ENCODE data around the gene SMIM10. TPM values are rescaled to one million over a fixed set of nuclear protein-coding genes. Genes with fewer than 3 reads are reported as not detected.
"Not testable (repeated sequence)": the region's sequence is repeated elsewhere in the genome, so short reads cannot be mapped to it uniquely, and the experiment has no call there.

SMIM10 gene
- 45.2 TPM for polyA plus RNA-seq (2013, experiment 1 of 2)
- 44.2 TPM for polyA plus RNA-seq (2013, experiment 2 of 2)

GRCh38 chrX:134990801-134991481 is at the start of gene SMIM10:
Gene SMIM10, plus strand, starts transcription at chrX:134990991. Its CDS starts 105 bp downstream, at chrX:134991096.
- H3K9me3 ChIP-seq (ENCODE audit: control insufficient read depth, low read length): no peaks in the 10 kb centered on the region
- H2BK12ac ChIP-seq (ENCODE audit: low read length in 2 of 2): peak within 1 kb of the TSS in 1 of 2 experiments; percentile 71
- H3K36me3 ChIP-seq (ENCODE audit: control insufficient read depth in 1 of 2, insufficient read depth in 2 of 2, low read depth in 1 of 2, low read length in 2 of 2): no peaks in the 10 kb centered on the region
- H2BK5ac ChIP-seq (ENCODE audit: low read depth, low read length, poor library complexity, severe bottlenecking): no peak within 1 kb of the TSS
- H4K8ac ChIP-seq (ENCODE audit: low read length): peak within 1 kb of the TSS; percentile 45
- H2AK5ac ChIP-seq (ENCODE audit: low read length, severe bottlenecking): no peak within 1 kb of the TSS
- peak; percentile 83 for DNase-seq
- no peaks in the 10 kb centered on the region for H3K79me1 ChIP-seq (replicated peaks; ENCODE audit: low read length, poor library complexity, severe bottlenecking)
- peak within 1 kb of the TSS; percentile 81 for H3K9ac ChIP-seq (ENCODE audit: low read length)
- H3K27me3 ChIP-seq (ENCODE audit: control insufficient read depth in 1 of 2, insufficient read depth in 1 of 2, low read length in 2 of 2): peaks cover 0 to 5% of the 10 kb centered on the region in 2 experiments
- 5% methylated on average over 37 of the region's 45 CpGs for WGBS
- H2AFZ ChIP-seq (ENCODE audit: low read depth, low read length): no peak within 1 kb of the TSS
- H3K4me2 ChIP-seq (ENCODE audit: low read length, poor library complexity, severe bottlenecking): peak within 1 kb of the TSS; percentile 63
- no peaks in the 10 kb centered on the region for H3K4me1 ChIP-seq (ENCODE audit: control insufficient read depth, insufficient read depth, low read depth, low read length)
- H3K14ac ChIP-seq (ENCODE audit: low read length in 2 of 2): no peak within 1 kb of the TSS
- H3K27ac ChIP-seq (ENCODE audit: low read length, poor library complexity, severe bottlenecking): peak within 1 kb of the TSS; percentile 56
- peak within 1 kb of the TSS; percentile 99 for H2BK15ac ChIP-seq (ENCODE audit: low read depth, poor library complexity, severe bottlenecking)
- H3K4ac ChIP-seq (ENCODE audit: low read depth in 1 of 2, low read length in 2 of 2): peak within 1 kb of the TSS in 1 of 2 experiments; percentile 37
- H3K4me3 ChIP-seq (ENCODE audit: insufficient read depth in 1 of 2, low read depth in 1 of 2, low read length in 2 of 2): peak within 1 kb of the TSS; percentile 46 to 75
- peak within 1 kb of the TSS; percentile 54 to 64 for H3K18ac ChIP-seq (ENCODE audit: low read depth in 1 of 2, low read length in 2 of 2)
- no peak within 1 kb of the TSS for H4K91ac ChIP-seq (ENCODE audit: low read length)
- H2BK120ac ChIP-seq (ENCODE audit: low read depth, low read length): peak within 1 kb of the TSS; percentile 73
- no peak within 1 kb of the TSS for H3K23ac ChIP-seq (ENCODE audit: low read length in 2 of 2)

GRCh38 chrX:134946364-134946763 is 44.4 kb upstream of the SMIM10 start:
- H3K27ac ChIP-seq (ENCODE audit: low read length, poor library complexity, severe bottlenecking); H3K4ac ChIP-seq (ENCODE audit: low read depth in 1 of 2, low read length in 2 of 2); H2BK15ac ChIP-seq (ENCODE audit: low read depth, poor library complexity, severe bottlenecking); H3K4me2 ChIP-seq (ENCODE audit: low read length, poor library complexity, severe bottlenecking); H2BK5ac ChIP-seq (ENCODE audit: low read depth, low read length, poor library complexity, severe bottlenecking); DNase-seq; H2AFZ ChIP-seq (ENCODE audit: low read depth, low read length); H3K9me3 ChIP-seq (ENCODE audit: control insufficient read depth, low read length); H3K36me3 ChIP-seq (ENCODE audit: control insufficient read depth in 1 of 2, insufficient read depth in 2 of 2, low read depth in 1 of 2, low read length in 2 of 2); H4K8ac ChIP-seq (ENCODE audit: low read length); H3K23ac ChIP-seq (ENCODE audit: low read length in 2 of 2); H3K27me3 ChIP-seq (ENCODE audit: control insufficient read depth in 1 of 2, insufficient read depth in 1 of 2, low read length in 2 of 2); H3K4me1 ChIP-seq (ENCODE audit: control insufficient read depth, insufficient read depth, low read depth, low read length); H3K14ac ChIP-seq (ENCODE audit: low read length in 2 of 2); H4K91ac ChIP-seq (ENCODE audit: low read length); H3K9ac ChIP-seq (ENCODE audit: low read length); H3K4me3 ChIP-seq (ENCODE audit: insufficient read depth in 1 of 2, low read depth in 1 of 2, low read length in 2 of 2); H3K18ac ChIP-seq (ENCODE audit: low read depth in 1 of 2, low read length in 2 of 2); H2AK5ac ChIP-seq (ENCODE audit: low read length, severe bottlenecking); H2BK120ac ChIP-seq (ENCODE audit: low read depth, low read length); H3K79me1 ChIP-seq (replicated peaks; ENCODE audit: low read length, poor library complexity, severe bottlenecking): not testable (repeated sequence)
- H2BK12ac ChIP-seq (ENCODE audit: low read length in 2 of 2): peak overlapping the region in 1 of 2 experiments; percentile 77
- 84% methylated on average over 4 of the region's 6 CpGs for WGBS

GRCh38 chrX:134948333-134949241 is 42.2 kb upstream of the SMIM10 start:
- no peak overlapping the region for H3K14ac ChIP-seq (ENCODE audit: low read length in 2 of 2)
- peak overlapping the region; percentile 39 for H4K91ac ChIP-seq (ENCODE audit: low read length)
- H3K4me3 ChIP-seq (ENCODE audit: insufficient read depth in 1 of 2, low read depth in 1 of 2, low read length in 2 of 2): no peak overlapping the region
- H3K4me1 ChIP-seq (ENCODE audit: control insufficient read depth, insufficient read depth, low read depth, low read length): no peaks in the 10 kb centered on the region
- H2BK15ac ChIP-seq (ENCODE audit: low read depth, poor library complexity, severe bottlenecking): no peak overlapping the region
- H4K8ac ChIP-seq (ENCODE audit: low read length): no peak overlapping the region
- H3K27me3 ChIP-seq (ENCODE audit: control insufficient read depth in 1 of 2, insufficient read depth in 1 of 2, low read length in 2 of 2): peaks cover 0 to 4% of the 10 kb centered on the region in 2 experiments
- H2BK5ac ChIP-seq (ENCODE audit: low read depth, low read length, poor library complexity, severe bottlenecking): no peak overlapping the region
- H2BK12ac ChIP-seq (ENCODE audit: low read length in 2 of 2): peak overlapping the region in 1 of 2 experiments; percentile 77
- peak overlapping the region; percentile 85 for H2BK120ac ChIP-seq (ENCODE audit: low read depth, low read length)
- H3K9me3 ChIP-seq (ENCODE audit: control insufficient read depth, low read length): no peaks in the 10 kb centered on the region
- 7% methylated on average over 3 of the region's 3 CpGs for WGBS
- no peak overlapping the region for H3K4me2 ChIP-seq (ENCODE audit: low read length, poor library complexity, severe bottlenecking)
- H3K18ac ChIP-seq (ENCODE audit: low read depth in 1 of 2, low read length in 2 of 2): peak overlapping the region in 1 of 2 experiments; percentile 43
- DNase-seq: peak; percentile 86
- H3K9ac ChIP-seq (ENCODE audit: low read length): peak overlapping the region; percentile 14
- peak overlapping the region in 1 of 2 experiments; percentile 9 for H3K4ac ChIP-seq (ENCODE audit: low read depth in 1 of 2, low read length in 2 of 2)
- H3K27ac ChIP-seq (ENCODE audit: low read length, poor library complexity, severe bottlenecking): peak overlapping the region; percentile 14
- H3K79me1 ChIP-seq (replicated peaks; ENCODE audit: low read length, poor library complexity, severe bottlenecking): no peaks in the 10 kb centered on the region
- H2AFZ ChIP-seq (ENCODE audit: low read depth, low read length): no peak overlapping the region
- H3K23ac ChIP-seq (ENCODE audit: low read length in 2 of 2): no peak overlapping the region
- H3K36me3 ChIP-seq (ENCODE audit: control insufficient read depth in 1 of 2, insufficient read depth in 2 of 2, low read depth in 1 of 2, low read length in 2 of 2): no peaks in the 10 kb centered on the region
- H2AK5ac ChIP-seq (ENCODE audit: low read length, severe bottlenecking): no peak overlapping the region

GRCh38 chrX:134949271-134949670 is 41.5 kb upstream of the SMIM10 start:
- Histone ChIP-seq H4K91ac (ENCODE audit: low read length) (no peak overlapping the region), H2BK120ac (ENCODE audit: low read depth, low read length) (peak overlapping the region; percentile 49), H3K23ac (ENCODE audit: low read length in 2 of 2) (no peak overlapping the region), H2BK12ac (ENCODE audit: low read length in 2 of 2) (no peak overlapping the region), H3K27ac (ENCODE audit: low read length, poor library complexity, severe bottlenecking) (no peak overlapping the region), H3K4me2 (ENCODE audit: low read length, poor library complexity, severe bottlenecking) (no peak overlapping the region), H3K4me3 (ENCODE audit: insufficient read depth in 1 of 2, low read depth in 1 of 2, low read length in 2 of 2) (no peak overlapping the region), H2BK15ac (ENCODE audit: low read depth, poor library complexity, severe bottlenecking) (no peak overlapping the region), H3K14ac (ENCODE audit: low read length in 2 of 2) (no peak overlapping the region), H3K4me1 (ENCODE audit: control insufficient read depth, insufficient read depth, low read depth, low read length) (no peaks in the 10 kb centered on the region), H2BK5ac (ENCODE audit: low read depth, low read length, poor library complexity, severe bottlenecking) (no peak overlapping the region), H3K9me3 (ENCODE audit: control insufficient read depth, low read length) (no peaks in the 10 kb centered on the region), H3K79me1 (replicated peaks; ENCODE audit: low read length, poor library complexity, severe bottlenecking) (no peaks in the 10 kb centered on the region), H2AK5ac (ENCODE audit: low read length, severe bottlenecking) (no peak overlapping the region), H4K8ac (ENCODE audit: low read length) (no peak overlapping the region), H3K9ac (ENCODE audit: low read length) (peak overlapping the region; percentile 14), H3K18ac (ENCODE audit: low read depth in 1 of 2, low read length in 2 of 2) (peak overlapping the region in 1 of 2 experiments; percentile 62), H3K4ac (ENCODE audit: low read depth in 1 of 2, low read length in 2 of 2) (no peak overlapping the region), H3K36me3 (ENCODE audit: control insufficient read depth in 1 of 2, insufficient read depth in 2 of 2, low read depth in 1 of 2, low read length in 2 of 2) (no peaks in the 10 kb centered on the region), H2AFZ (ENCODE audit: low read depth, low read length) (no peak overlapping the region), H3K27me3 (ENCODE audit: control insufficient read depth in 1 of 2, insufficient read depth in 1 of 2, low read length in 2 of 2) (no peaks in the 10 kb centered on the region)
- peak; percentile 61 for DNase-seq
- 0% methylated on average over 1 of the region's 3 CpGs for WGBS
